ENCODE measurements around the gene TLN1. TPM values are rescaled to one million over a fixed set of nuclear protein-coding genes. Genes with fewer than 3 reads are reported as not detected.
A peak's percentile ranks its signal among the peaks of the same experiment; 100 is the strongest.

The TLN1 gene
- total RNA-seq, 1 experiment from 2014 or later: 173 TPM

DNA sequence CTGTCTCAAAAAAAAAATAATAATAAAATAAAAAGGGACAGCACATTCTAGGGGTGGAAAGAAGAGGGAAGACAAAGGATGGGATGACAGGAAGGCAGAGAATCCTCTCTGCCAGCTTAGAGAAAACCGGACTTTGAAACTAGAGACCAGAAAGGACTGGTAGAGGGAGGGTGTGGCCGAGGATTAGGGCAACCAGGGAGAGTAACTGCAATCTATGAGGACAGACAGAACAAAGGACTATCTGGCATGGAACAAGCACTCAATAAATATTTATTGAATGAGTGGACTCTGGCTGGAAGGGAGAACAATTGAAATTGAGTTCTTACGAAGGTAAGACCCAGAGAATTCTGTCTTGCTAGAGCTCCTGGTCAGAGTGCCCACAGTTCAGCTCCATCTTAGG lies 14.6 kb upstream of the TLN1 start:
- TF ChIP-seq, protein P1, sequence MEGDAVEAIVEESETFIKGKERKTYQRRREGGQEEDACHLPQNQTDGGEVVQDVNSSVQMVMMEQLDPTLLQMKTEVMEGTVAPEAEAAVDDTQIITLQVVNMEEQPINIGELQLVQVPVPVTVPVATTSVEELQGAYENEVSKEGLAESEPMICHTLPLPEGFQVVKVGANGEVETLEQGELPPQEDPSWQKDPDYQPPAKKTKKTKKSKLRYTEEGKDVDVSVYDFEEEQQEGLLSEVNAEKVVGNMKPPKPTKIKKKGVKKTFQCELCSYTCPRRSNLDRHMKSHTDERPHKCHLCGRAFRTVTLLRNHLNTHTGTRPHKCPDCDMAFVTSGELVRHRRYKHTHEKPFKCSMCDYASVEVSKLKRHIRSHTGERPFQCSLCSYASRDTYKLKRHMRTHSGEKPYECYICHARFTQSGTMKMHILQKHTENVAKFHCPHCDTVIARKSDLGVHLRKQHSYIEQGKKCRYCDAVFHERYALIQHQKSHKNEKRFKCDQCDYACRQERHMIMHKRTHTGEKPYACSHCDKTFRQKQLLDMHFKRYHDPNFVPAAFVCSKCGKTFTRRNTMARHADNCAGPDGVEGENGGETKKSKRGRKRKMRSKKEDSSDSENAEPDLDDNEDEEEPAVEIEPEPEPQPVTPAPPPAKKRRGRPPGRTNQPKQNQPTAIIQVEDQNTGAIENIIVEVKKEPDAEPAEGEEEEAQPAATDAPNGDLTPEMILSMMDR (conservative IDR thresholded peaks at IDR 0.05; ENCODE audit: low read depth, low read length): no peak
- no peak for TF ChIP-seq EZH2 (IDR thresholded peaks at IDR 0.05; ENCODE audit: borderline replicate concordance, low read depth, low read length, poor library complexity, severe bottlenecking)
- no peaks in the 10 kb centered on the region for H3K27me3 ChIP-seq (replicated peaks; ENCODE audit: insufficient read depth, low read depth, low read length, poor library complexity)
- peaks cover 21% of the 10 kb centered on the region for H3K4me1 ChIP-seq (ENCODE audit: insufficient read depth, low read length, poor library complexity, severe bottlenecking)
- no peaks in the 10 kb centered on the region for H3K9me3 ChIP-seq (ENCODE audit: low read depth, low read length, poor library complexity, severe bottlenecking)
- DNase-seq (ENCODE audit: low spot score): no peak
- intact Hi-C loops (cut with micrococcal nuclease; ENCODE audit: unreplicated experiment): no loop called here
- ChIA-PET POLR2A (ENCODE audit: low non-redundant PET) (no interaction called here), CTCF (no interaction called here)
- no TSS peak for BruUV-seq (replicated peaks)
- H3K27ac ChIP-seq (ENCODE audit: low read depth, low read length, poor library complexity, severe bottlenecking): no peak overlapping the region
- H3K36me3 ChIP-seq (ENCODE audit: insufficient read depth, low read length, poor library complexity, severe bottlenecking): peaks cover 29% of the 10 kb centered on the region
- H3K4me3 ChIP-seq (ENCODE audit: low read depth, low read length, poor library complexity, severe bottlenecking): peak overlapping the region; percentile 96

DNA sequence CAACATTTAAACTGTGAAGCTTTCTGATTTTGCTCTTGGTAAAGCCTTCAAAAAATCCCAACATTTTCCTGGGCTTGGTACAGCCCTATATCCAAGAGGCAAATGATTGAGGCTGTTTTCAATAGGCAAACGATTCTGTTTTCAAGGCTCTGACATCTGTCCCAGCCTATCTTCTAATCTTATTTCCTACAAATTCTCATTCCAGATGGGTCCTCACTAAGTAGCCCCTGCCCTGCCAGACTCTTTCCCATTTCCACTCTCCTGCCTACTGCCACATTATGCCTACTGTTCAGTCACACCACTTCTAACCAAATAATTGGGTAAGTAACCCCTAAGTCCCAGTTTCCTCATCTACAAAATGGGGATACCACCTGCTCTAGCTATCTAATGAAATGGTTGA lies 13.6 kb upstream of the TLN1 start:
- POLR2A ChIA-PET (ENCODE audit: low non-redundant PET): no interaction called here
- CTCF ChIA-PET: interaction anchor here (0.6 kb wide), 1 partner anchor 10 kb away, joined by 5 read pairs; no protein-coding TSS in a partner anchor
- DNase-seq (ENCODE audit: low spot score): no peak
- no TSS peak for BruUV-seq (replicated peaks)
- H3K36me3 ChIP-seq (ENCODE audit: insufficient read depth, low read length, poor library complexity, severe bottlenecking): peaks cover 30% of the 10 kb centered on the region
- H3K9me3 ChIP-seq (ENCODE audit: low read depth, low read length, poor library complexity, severe bottlenecking): no peaks in the 10 kb centered on the region
- H3K4me3 ChIP-seq (ENCODE audit: low read depth, low read length, poor library complexity, severe bottlenecking): peak overlapping the region; percentile 96
- TF ChIP-seq, protein P1 (conservative IDR thresholded peaks at IDR 0.05; ENCODE audit: low read depth, low read length): no peak
- no peak for TF ChIP-seq EZH2 (IDR thresholded peaks at IDR 0.05; ENCODE audit: borderline replicate concordance, low read depth, low read length, poor library complexity, severe bottlenecking)
- intact Hi-C loops (cut with micrococcal nuclease; ENCODE audit: unreplicated experiment): no loop called here
- peaks cover 21% of the 10 kb centered on the region for H3K4me1 ChIP-seq (ENCODE audit: insufficient read depth, low read length, poor library complexity, severe bottlenecking)
- no peak overlapping the region for H3K27ac ChIP-seq (ENCODE audit: low read depth, low read length, poor library complexity, severe bottlenecking)
- H3K27me3 ChIP-seq (replicated peaks; ENCODE audit: insufficient read depth, low read depth, low read length, poor library complexity): no peaks in the 10 kb centered on the region

DNA sequence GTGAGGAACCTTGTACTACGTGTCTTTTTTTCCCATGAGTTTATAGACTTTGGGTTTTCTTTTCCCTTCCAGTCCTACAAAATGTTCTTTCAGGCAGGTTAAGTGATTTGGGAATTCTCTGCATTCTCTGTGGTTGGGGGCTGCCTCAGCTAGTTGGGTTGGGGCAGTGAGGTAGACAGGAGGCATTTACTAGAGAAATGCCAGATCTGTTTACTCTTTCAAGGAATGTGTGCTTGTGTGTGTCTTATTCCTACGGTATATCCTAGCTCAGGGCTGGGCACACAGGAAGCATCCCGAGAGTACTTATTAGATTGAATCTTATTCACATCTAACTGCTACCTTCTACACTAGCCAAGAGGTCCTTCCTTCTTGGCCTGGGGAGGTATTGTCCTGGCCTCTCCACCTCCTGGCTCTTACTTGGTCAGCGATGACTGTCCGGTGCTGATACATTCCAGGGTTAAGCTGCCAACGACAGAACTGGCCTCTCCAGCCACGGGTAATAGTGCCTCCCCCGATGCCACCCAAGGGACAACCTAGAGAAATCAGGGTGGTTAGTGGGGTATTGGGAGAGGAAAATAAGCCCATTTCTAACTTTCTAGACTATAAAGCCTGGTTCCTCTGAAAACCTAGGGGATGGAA lies 12.0 kb upstream of the TLN1 start:
- no peak overlapping the region for H3K27ac ChIP-seq (ENCODE audit: low read depth, low read length, poor library complexity, severe bottlenecking)
- peaks cover 17% of the 10 kb centered on the region for H3K4me1 ChIP-seq (ENCODE audit: insufficient read depth, low read length, poor library complexity, severe bottlenecking)
- no peak for DNase-seq (ENCODE audit: low spot score)
- H3K4me3 ChIP-seq (ENCODE audit: low read depth, low read length, poor library complexity, severe bottlenecking): no peak overlapping the region
- H3K9me3 ChIP-seq (ENCODE audit: low read depth, low read length, poor library complexity, severe bottlenecking): no peaks in the 10 kb centered on the region
- BruUV-seq (replicated peaks): no TSS peak
- peaks cover 45% of the 10 kb centered on the region for H3K36me3 ChIP-seq (ENCODE audit: insufficient read depth, low read length, poor library complexity, severe bottlenecking)
- ChIA-PET CTCF (no interaction called here), POLR2A (ENCODE audit: low non-redundant PET) (no interaction called here)
- no peaks in the 10 kb centered on the region for H3K27me3 ChIP-seq (replicated peaks; ENCODE audit: insufficient read depth, low read depth, low read length, poor library complexity)
- intact Hi-C loops (cut with micrococcal nuclease; ENCODE audit: unreplicated experiment): no loop called here
- TF ChIP-seq, protein P1 (conservative IDR thresholded peaks at IDR 0.05; ENCODE audit: low read depth, low read length): no peak
- TF ChIP-seq EZH2 (IDR thresholded peaks at IDR 0.05; ENCODE audit: borderline replicate concordance, low read depth, low read length, poor library complexity, severe bottlenecking): no peak

All from A673 (cell line).